GM08714 (cell line): ENCODE data around the gene FANCL.
"Not testable (repeated sequence)": the region's sequence is repeated elsewhere in the genome, so short reads cannot be mapped to it uniquely, and the experiment has no call there.

Source experiments
- H3K4me3 ChIP-seq: fragments of 200-500 bp; sonication (Bioruptor generic); 2 replicates; pipeline ENCODE4 v1.5.1; 2014; ENCODE audit warnings: mild to moderate bottlenecking, low read length, inconsistent platforms
- ZNF274 ChIP-seq: IDR thresholded peaks from 2 replicates; pipeline ENCODE4 v1.6.1; 2012; ENCODE audit warnings: mild to moderate bottlenecking, low read depth, low read length

FANCL gene

GRCh38 chr2:58186501-58186900, 54.6 kb downstream of the FANCL start:
- TF ChIP-seq ZNF274, result no peak
- H3K4me3 ChIP-seq, result no peak overlapping the region

GRCh38 chr2:58182527-58182926, 58.6 kb downstream of the FANCL start:
- TF ChIP-seq ZNF274, result no peak
- H3K4me3 ChIP-seq, result no peak overlapping the region

GRCh38 chr2:58180635-58181034, 60.5 kb downstream of the FANCL start:
- H3K4me3 ChIP-seq, result no peak overlapping the region
- TF ChIP-seq ZNF274, result no peak

- H3K4me3 ChIP-seq, result not testable (repeated sequence)
Observed at GRCh38 chr2:58180175-58180574, 61.0 kb downstream of the FANCL start.

- not testable (repeated sequence) for H3K4me3 ChIP-seq
Observed at GRCh38 chr2:58177187-58177586, 63.9 kb downstream of the FANCL start.

- not testable (repeated sequence) for H3K4me3 ChIP-seq
Observed at GRCh38 chr2:58171831-58172230, 69.3 kb downstream of the FANCL start.

- H3K4me3 ChIP-seq, result not testable (repeated sequence)
Observed at GRCh38 chr2:58170334-58170933, 70.7 kb downstream of the FANCL start.

- H3K4me3 ChIP-seq, result not testable (repeated sequence)
Observed at GRCh38 chr2:58169845-58170244, 71.3 kb downstream of the FANCL start.

GRCh38 chr2:58168130-58168529, 73.0 kb downstream of the FANCL start:
- H3K4me3 ChIP-seq, result not testable (repeated sequence)

- TF ChIP-seq ZNF274, result no peak
- H3K4me3 ChIP-seq, result no peak overlapping the region
Observed at GRCh38 chr2:58163913-58164312, 77.2 kb downstream of the FANCL start.

- H3K4me3 ChIP-seq, result no peak overlapping the region
- no peak for TF ChIP-seq ZNF274
Observed at GRCh38 chr2:58158481-58158880, 82.6 kb downstream of the FANCL start.

- no peak for TF ChIP-seq ZNF274
Observed at GRCh38 chr2:58157754-58158153, 83.4 kb downstream of the FANCL start.

GRCh38 chr2:58156780-58157179, 84.3 kb downstream of the FANCL start:
- no peak for TF ChIP-seq ZNF274
- H3K4me3 ChIP-seq, result no peak overlapping the region

More at GRCh38 chr2:58157754-58158153, 83.4 kb downstream of the FANCL start:
- no peak overlapping the region for H3K4me3 ChIP-seq

- TF ChIP-seq ZNF274, result no peak
- no peak overlapping the region for H3K4me3 ChIP-seq
Observed at GRCh38 chr2:58155160-58155778, 85.9 kb downstream of the FANCL start.

GRCh38 chr2:58146707-58147106, 94.4 kb downstream of the FANCL start:
- no peak for TF ChIP-seq ZNF274
- H3K4me3 ChIP-seq, result no peak overlapping the region

- not testable (repeated sequence) for H3K4me3 ChIP-seq
Observed at GRCh38 chr2:58145769-58146168, 95.4 kb downstream of the FANCL start.
